GM23338 (cell line): Measurements from ENCODE around the gene RABL2A. TPM values are rescaled to one million over a fixed set of nuclear protein-coding genes. Genes with fewer than 3 reads are reported as not detected.

Experiments
- ATAC-seq: fragments of 200-7000 bp; cut with Tn5 transposase; 3 replicates; pipeline ENCODE4 v1.9.1; 2020
- DNase-seq: peaks from one replicate; pipeline ENCODE4 v3.0.0-alpha.2; 2015; ENCODE audit warnings: low spot score
- H2AFZ ChIP-seq: fragments of 200-600 bp; sonication (generic); 2 replicates; pipeline ENCODE4 v1.8.0; 2016; ENCODE audit warnings: antibody characterized with exemption, mild to moderate bottlenecking, moderate library complexity
- H3F3A ChIP-seq: fragments of 200-600 bp; sonication (generic); replicated peaks from 2 replicates; pipeline ENCODE4 v1.8.0; 2017; ENCODE audit warnings: antibody characterized with exemption, mixed run types, low read depth
- H3K27ac ChIP-seq: fragments of 200-600 bp; sonication (generic); 2 replicates; pipeline ENCODE4 v1.6.1; 2016; ENCODE audit warnings: low read depth
- H3K27me3 ChIP-seq: fragments of 200-600 bp; sonication (generic); 2 replicates; pipeline ENCODE4 v1.8.0; 2016; ENCODE audit warnings: mild to moderate bottlenecking, mixed run types, moderate library complexity; ENCODE audit not compliant: insufficient read depth
- H3K36me3 ChIP-seq: fragments of 200-600 bp; sonication (generic); 2 replicates; pipeline ENCODE4 v1.8.0; 2016; ENCODE audit warnings: mild to moderate bottlenecking; ENCODE audit not compliant: insufficient read depth
- H3K4me1 ChIP-seq: fragments of 200-600 bp; sonication (generic); 2 replicates; pipeline ENCODE4 v1.8.0; 2016; ENCODE audit warnings: mild to moderate bottlenecking, moderate library complexity; ENCODE audit not compliant: insufficient read depth
- H3K4me2 ChIP-seq: fragments of 200-600 bp; sonication (generic); 2 replicates; pipeline ENCODE4 v1.7.1; 2017; ENCODE audit warnings: mixed run types
- H3K4me3 ChIP-seq: fragments of 200-600 bp; sonication (generic); 2 replicates; pipeline ENCODE4 v1.6.1; 2016; ENCODE audit warnings: mixed run types
- H3K79me2 ChIP-seq: fragments of 200-600 bp; sonication (generic); replicated peaks from 2 replicates; pipeline ENCODE4 v1.8.0; 2017; ENCODE audit warnings: mild to moderate bottlenecking; ENCODE audit not compliant: insufficient read depth
- H3K9me2 ChIP-seq: fragments of 200-600 bp; sonication (generic); 2 replicates; pipeline ENCODE4 v1.8.0; 2017; ENCODE audit not compliant: insufficient read depth
- H4K20me1 ChIP-seq: fragments of 200-600 bp; sonication (generic); replicated peaks from 2 replicates; pipeline ENCODE4 v1.8.0; 2017; ENCODE audit warnings: mild to moderate bottlenecking; ENCODE audit not compliant: insufficient read depth
- H3K27ac Mint-ChIP-seq: 2 replicates; pipeline ENCODE4 v1.8.0; 2020; ENCODE audit warnings: inconsistent platforms, mild to moderate bottlenecking, moderate library complexity, mixed read lengths
- H3K27me3 Mint-ChIP-seq: 3 replicates; pipeline ENCODE4 v1.8.0; 2022; ENCODE audit warnings: low read depth, mild to moderate bottlenecking, moderate library complexity, mixed read lengths, inconsistent platforms; ENCODE audit not compliant: insufficient read depth, poor library complexity
- H3K36me3 Mint-ChIP-seq: 3 replicates; pipeline ENCODE4 v1.8.0; 2021; ENCODE audit warnings: low read depth, mild to moderate bottlenecking, inconsistent platforms, moderate library complexity, mixed read lengths
- H3K4me1 Mint-ChIP-seq: 3 replicates; pipeline ENCODE4 v1.8.0; 2020; ENCODE audit warnings: mild to moderate bottlenecking, inconsistent platforms, mixed read lengths
- H3K4me3 Mint-ChIP-seq: 3 replicates; pipeline ENCODE4 v1.8.0; 2021; ENCODE audit warnings: moderate library complexity, mild to moderate bottlenecking, inconsistent platforms, mixed read lengths
- H3K9me3 Mint-ChIP-seq: 3 replicates; pipeline ENCODE4 v1.8.0; 2020; ENCODE audit warnings: moderate library complexity, mild to moderate bottlenecking, inconsistent platforms, mixed read lengths
- CREB1 ChIP-seq: fragments of 250-450 bp; sonication (Bioruptor Pico); IDR thresholded peaks from 2 replicates; pipeline ENCODE4 v1.5.0; 2020; ENCODE audit warnings: low read depth, mild to moderate bottlenecking, moderate library complexity
- CTCF ChIP-seq, 2 experiments: fragments of 200-600 bp in 1 of 2; sonication (generic) in 1 of 2; conservative IDR thresholded peaks; 2 replicates each; pipeline versions ENCODE4 v1.5.1 to v1.6.1; 2016 to 2017; ENCODE audit warnings: antibody characterized with exemption in 2 of 2, low read depth in 2 of 2, mild to moderate bottlenecking in 2 of 2, moderate library complexity in 1 of 2
- EZH2 ChIP-seq: fragments of 200-600 bp; sonication (generic); IDR thresholded peaks from one replicate; pipeline ENCODE4 v1.8.0; 2017; ENCODE audit warnings: antibody characterized with exemption, mild to moderate bottlenecking, low read depth; ENCODE audit not compliant: unreplicated experiment
- EZH2phosphoT487 ChIP-seq: fragments of 200-600 bp; sonication (generic); IDR thresholded peaks from one replicate; pipeline ENCODE4 v1.8.1; 2018; ENCODE audit warnings: antibody characterized with exemption; ENCODE audit not compliant: unreplicated experiment
- JUNB ChIP-seq: IDR thresholded peaks from one replicate; pipeline ENCODE4 v1.6.1; 2016; ENCODE audit warnings: antibody characterized with exemption; ENCODE audit not compliant: unreplicated experiment
- NANOG ChIP-seq: IDR thresholded peaks from 2 replicates; pipeline ENCODE4 v1.6.1; 2016; ENCODE audit warnings: antibody characterized with exemption, borderline replicate concordance
- POLR2AphosphoS5 ChIP-seq: IDR thresholded peaks from 2 replicates; pipeline ENCODE4 v1.6.1; 2016; ENCODE audit warnings: antibody characterized with exemption, low read depth
- ZNF331 ChIP-seq: fragments of 250-450 bp; sonication (Bioruptor Pico); IDR thresholded peaks from 2 replicates; pipeline ENCODE4 v1.5.0; 2020; ENCODE audit warnings: low read depth, mild to moderate bottlenecking, moderate library complexity
- ZNF462 ChIP-seq: fragments of 250-450 bp; sonication (Bioruptor Pico); IDR thresholded peaks from 2 replicates; pipeline ENCODE4 v1.5.0; 2020; ENCODE audit warnings: mild to moderate bottlenecking, moderate library complexity
- polyA plus RNA-seq: library from polyadenylated mRNA; unstranded; fragments of >200 nt; fragmentation: Nextera tagmentation; extraction: Ambion mirVana; gene quantifications from 2 replicates; pipeline ENCODE4 v1.2.1, GENCODE V29; 2016
- total RNA-seq: library from RNA; depleted of rRNA; stranded (reverse); fragments of >200 nt; shearing (Covaris generic); gene quantifications from 2 replicates; pipeline ENCODE4 v1.2.3, GENCODE V29; 2014
- TF ChIP-seq, protein P1 (sequence below): IDR thresholded peaks from 2 replicates; pipeline ENCODE4 v1.6.1; 2016; ENCODE audit warnings: antibody characterized with exemption

Gene RABL2A
- total and polyA plus RNA-seq, 2 experiments from 2014 or later: 3.7 to 4.1 TPM

- H3K9me3 Mint-ChIP-seq: no peaks in the 10 kb centered on the region; the same call in 2 of the 3 replicates
- Histone ChIP-seq H3K9me2 (no peaks in the 10 kb centered on the region), H3K4me1 (peaks cover 14% of the 10 kb centered on the region; the same call in 1 of the 2 replicates), H2AFZ (peak overlapping the region; percentile 63), H3K79me2 (no peaks in the 10 kb centered on the region), H3K4me2 (no peak overlapping the region), H3K27ac (no peak overlapping the region), H4K20me1 (no peaks in the 10 kb centered on the region; the same call in none of the 2 replicates), H3K4me3 (no peak overlapping the region), H3F3A (no peaks in the 10 kb centered on the region), H3K27me3 (peaks cover 99% of the 10 kb centered on the region), H3K36me3 (no peaks in the 10 kb centered on the region)
- TF ChIP-seq EZH2 (no peak), CREB1 (no peak), JUNB (no peak), ZNF331 (CRISPR knock-in tag) (no peak), POLR2AphosphoS5 (no peak), NANOG (no peak), ZNF462 (no peak), EZH2phosphoT487 (no peak), CTCF (conservative IDR thresholded peaks at IDR 0.05; ENCODE audit: low read depth in 2 of 2) (no peak)
- TF ChIP-seq, protein P1, sequence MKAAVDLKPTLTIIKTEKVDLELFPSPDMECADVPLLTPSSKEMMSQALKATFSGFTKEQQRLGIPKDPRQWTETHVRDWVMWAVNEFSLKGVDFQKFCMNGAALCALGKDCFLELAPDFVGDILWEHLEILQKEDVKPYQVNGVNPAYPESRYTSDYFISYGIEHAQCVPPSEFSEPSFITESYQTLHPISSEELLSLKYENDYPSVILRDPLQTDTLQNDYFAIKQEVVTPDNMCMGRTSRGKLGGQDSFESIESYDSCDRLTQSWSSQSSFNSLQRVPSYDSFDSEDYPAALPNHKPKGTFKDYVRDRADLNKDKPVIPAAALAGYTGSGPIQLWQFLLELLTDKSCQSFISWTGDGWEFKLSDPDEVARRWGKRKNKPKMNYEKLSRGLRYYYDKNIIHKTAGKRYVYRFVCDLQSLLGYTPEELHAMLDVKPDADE: no peak
- no peak overlapping the region for H3K27ac Mint-ChIP-seq
- no peaks in the 10 kb centered on the region for H3K36me3 Mint-ChIP-seq
- H3K4me1 Mint-ChIP-seq: peaks cover 23% of the 10 kb centered on the region
- peaks cover 44% of the 10 kb centered on the region for H3K27me3 Mint-ChIP-seq
- ATAC-seq (no peak; the same call in 2 of the 3 replicates), DNase-seq (peak; percentile 7)
- no peak overlapping the region for H3K4me3 Mint-ChIP-seq
Measured at GRCh38 chr2:113675875-113676274, 48.8 kb downstream of the RABL2A start.
